HG03097 (cell line): ENCODE measurements around the gene DCAF4.
"Not testable (repeated sequence)": the region's sequence is repeated elsewhere in the genome, so short reads cannot be mapped to it uniquely, and the experiment has no call there.

Experiments
- ATAC-seq: cut with Tn5 transposase; IDR thresholded peaks from one replicate; pipeline ENCODE4 v1.9.1; 2021; ENCODE audit not compliant: unreplicated experiment, low FRiP score

DCAF4 gene

GRCh38 chr14:72966038-72966437, 39.8 kb downstream of the DCAF4 start:
- ATAC-seq = no peak

DNA sequence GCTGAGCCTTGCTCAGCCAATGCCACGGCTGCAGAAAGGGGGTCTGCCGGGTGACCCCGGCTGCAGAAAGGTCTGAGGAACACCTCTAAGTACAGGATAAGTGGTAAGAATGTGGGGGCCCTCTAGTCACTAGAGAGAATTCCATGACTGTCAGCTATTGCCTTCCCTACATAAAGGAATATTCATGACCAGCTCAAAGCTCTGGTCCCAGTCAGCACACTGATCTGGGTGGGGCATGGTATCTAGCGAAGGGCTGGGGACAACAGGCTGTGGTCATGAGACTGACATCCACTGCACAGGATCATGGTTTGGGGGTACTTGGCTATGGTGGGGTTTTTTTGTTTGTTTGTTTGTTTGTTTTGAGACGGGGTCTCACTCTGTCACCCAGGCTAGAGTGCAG, 42.1 kb downstream of the DCAF4 start:
- ATAC-seq = no peak

- no peak for ATAC-seq
Measured at GRCh38 chr14:72970058-72970630, 43.9 kb downstream of the DCAF4 start.

GRCh38 chr14:72970824-72971434, 44.7 kb downstream of the DCAF4 start:
- ATAC-seq = no peak

DNA sequence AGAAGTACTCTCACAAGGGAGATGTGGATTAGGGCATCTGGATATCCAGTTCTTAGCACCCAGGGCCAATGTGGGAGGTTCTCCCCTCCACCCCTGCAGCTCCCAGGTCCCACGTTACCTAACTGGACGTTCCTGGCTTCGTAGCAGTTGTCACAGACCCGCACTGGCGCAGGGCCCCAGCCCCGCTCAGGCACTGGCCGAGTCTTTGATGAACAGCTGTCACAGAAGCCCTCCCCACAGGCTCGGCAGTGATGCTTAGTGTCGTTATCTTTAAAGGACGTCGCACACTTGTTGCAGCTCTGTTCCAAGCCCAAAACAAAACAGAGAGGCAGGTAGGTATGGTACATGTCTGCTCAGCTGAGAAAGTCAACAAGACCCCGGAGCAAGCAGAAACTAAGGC, 48.4 kb downstream of the DCAF4 start:
- no peak for ATAC-seq

- ATAC-seq = no peak
Measured at GRCh38 chr14:72975770-72976169, 49.5 kb downstream of the DCAF4 start.

DNA sequence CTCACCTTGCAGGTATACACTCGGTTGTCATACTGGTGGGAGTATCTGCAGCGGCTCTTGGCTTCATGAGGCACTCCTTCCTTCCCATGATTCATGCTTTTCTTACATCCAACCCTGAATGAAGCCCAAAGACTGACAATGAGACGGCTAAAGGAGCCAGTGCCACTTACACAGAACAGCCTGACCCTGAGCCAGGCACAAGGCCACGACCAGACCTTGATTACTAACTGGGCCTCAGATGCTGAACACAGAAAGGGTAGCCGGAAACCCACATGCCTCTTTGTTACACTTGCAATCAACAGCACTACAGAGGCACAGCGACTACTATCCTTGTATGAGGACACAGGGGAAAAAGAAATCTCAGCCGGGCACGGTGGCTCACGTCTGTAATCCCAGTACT, 52.6 kb downstream of the DCAF4 start:
- no peak for ATAC-seq

GRCh38 chr14:72980863-72981262, 54.6 kb downstream of the DCAF4 start:
- ATAC-seq = no peak

GRCh38 chr14:72982146-72982708, 56.0 kb downstream of the DCAF4 start:
- ATAC-seq = no peak

GRCh38 chr14:72986214-72986613, 60.0 kb downstream of the DCAF4 start:
- ATAC-seq = no peak

GRCh38 chr14:72986857-72987256, 60.6 kb downstream of the DCAF4 start:
- no peak for ATAC-seq

DNA sequence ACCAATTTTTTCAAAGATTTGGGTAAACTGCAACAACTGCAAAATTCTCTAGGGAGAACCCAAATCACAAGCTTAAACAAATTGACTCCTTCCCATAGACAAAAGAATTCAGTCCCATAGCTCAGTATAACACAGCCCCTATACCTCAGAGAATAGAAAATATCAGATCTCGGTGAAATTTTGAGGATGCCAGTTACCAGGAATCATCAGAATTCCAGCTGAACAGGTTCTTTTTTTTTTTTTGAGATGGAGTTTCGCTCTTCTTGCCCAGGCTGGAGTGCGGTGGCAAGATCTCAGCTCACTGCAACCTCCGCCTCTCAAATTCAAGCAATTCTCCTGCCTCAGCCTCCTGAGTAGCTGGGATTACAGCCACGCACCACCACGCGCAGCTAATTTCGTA, 63.9 kb downstream of the DCAF4 start:
- no peak for ATAC-seq

DNA sequence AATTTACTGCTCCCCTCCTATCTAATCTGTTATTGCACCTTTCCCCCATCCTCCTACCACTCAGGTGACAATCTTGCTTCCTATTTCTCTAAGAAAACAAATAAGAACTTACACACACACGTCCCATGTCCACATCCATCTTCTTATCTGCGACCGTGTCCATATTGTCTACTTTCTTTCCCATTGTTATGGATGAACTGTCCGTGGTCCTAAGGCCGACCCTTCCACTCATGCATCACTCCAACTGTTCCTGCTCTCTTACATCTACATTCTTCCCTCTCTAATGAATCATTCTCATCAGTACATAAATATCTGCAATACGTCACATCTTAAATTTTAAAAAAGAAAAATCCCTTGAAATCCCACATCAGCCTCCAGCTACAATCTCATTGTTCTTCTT, 70.7 kb downstream of the DCAF4 start:
- ATAC-seq = no peak

- no peak for ATAC-seq
Measured at GRCh38 chr14:72998252-72998903, 72.1 kb downstream of the DCAF4 start.

- no peak for ATAC-seq
Measured at GRCh38 chr14:72999316-72999715, 73.1 kb downstream of the DCAF4 start.

GRCh38 chr14:73000073-73000472, 73.8 kb downstream of the DCAF4 start:
- ATAC-seq = no peak

GRCh38 chr14:73003681-73004080, 77.4 kb downstream of the DCAF4 start:
- no peak for ATAC-seq

- ATAC-seq = not testable (repeated sequence)
Measured at GRCh38 chr14:73004641-73005040, 78.4 kb downstream of the DCAF4 start.

DNA sequence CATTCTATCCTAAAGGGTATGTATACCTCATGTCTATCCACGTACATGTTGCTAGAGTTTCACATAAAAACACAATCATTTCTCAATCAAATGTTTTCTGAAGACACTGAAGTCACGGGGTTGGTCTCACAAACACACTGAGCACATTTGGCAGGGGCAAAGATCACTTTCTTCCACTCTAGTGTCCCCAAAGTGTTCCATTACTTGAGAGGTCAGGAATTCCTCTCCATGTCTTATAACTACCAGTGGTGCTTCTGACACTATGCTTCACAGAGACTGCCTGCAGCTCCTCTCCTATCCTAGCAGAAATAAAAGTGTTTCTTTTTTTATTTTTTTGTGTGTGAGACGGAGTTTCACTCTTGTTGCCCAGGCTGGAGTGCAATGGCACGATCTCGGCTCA, 81.6 kb downstream of the DCAF4 start:
- ATAC-seq = no peak

DNA sequence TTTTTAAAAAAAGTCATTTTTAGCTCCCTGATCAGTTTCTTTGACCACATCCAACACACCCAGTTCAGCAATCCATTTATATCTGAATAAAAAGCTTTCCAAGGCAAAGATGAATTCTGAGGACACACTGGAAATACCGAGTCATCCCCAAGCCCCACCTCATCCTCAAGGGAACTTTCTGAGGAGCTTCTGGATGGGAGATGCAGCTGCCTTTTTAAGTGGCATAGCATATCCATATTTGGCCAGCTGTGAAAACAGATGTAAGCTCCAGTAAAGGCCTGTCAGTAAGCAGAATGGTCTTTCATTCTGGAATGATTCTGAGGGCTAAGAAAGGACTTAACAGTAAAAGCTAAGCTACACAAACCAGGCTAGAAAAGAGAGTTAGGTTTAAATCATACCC, 82.2 kb downstream of the DCAF4 start:
- no peak for ATAC-seq
